NCI-H1694 (cell line): Measurements from ENCODE around the gene PICALM.
"Not testable (repeated sequence)": the region's sequence is repeated elsewhere in the genome, so short reads cannot be mapped to it uniquely, and the experiment has no call there.

Experiments
- DNase-seq: peaks from one replicate; lab custom pipeline; 2025; lab: John Stamatoyannopoulos, UW

The PICALM gene

DNA sequence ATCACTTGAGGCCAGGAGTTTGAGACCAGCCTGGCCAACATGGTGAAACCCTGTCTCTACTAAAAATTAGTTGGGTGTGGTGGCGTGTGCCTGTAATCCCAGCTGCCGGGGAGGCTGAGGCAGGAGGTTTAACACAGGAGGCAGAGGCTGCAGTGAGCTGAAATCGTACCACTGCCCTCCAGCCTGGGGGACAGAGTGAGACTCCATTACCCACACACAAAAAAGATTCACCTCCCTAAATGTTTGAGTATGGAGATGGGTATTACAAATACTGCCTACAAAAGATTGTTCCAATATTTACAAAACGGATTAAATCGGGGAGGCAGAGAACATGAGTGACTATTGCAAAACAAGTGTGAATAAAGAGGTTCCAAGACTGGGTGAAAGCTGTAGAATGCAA lies 98.3 kb downstream of the PICALM start:
- no peak for DNase-seq

- DNase-seq, result no peak
Measured at GRCh38 chr11:85967457-85967856, 101.4 kb downstream of the PICALM start.

DNA sequence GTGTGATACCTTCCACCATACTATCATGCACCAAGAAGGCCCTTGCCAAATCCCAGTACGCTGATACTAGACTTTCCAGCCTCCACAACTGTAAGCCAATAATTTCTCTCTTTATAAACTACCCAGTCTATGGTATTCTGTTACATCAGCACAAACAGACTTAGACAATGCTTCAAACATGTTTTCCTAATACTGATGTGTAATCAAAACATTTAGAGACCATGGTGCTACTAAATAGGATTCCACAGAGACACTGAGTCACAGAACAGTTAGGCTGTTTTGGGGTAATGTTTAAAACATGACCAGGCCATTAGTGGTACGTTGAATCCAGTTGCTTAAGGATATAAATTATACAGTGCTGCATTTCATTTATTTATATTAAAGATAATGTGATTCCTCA lies 103.7 kb downstream of the PICALM start:
- no peak for DNase-seq

DNA sequence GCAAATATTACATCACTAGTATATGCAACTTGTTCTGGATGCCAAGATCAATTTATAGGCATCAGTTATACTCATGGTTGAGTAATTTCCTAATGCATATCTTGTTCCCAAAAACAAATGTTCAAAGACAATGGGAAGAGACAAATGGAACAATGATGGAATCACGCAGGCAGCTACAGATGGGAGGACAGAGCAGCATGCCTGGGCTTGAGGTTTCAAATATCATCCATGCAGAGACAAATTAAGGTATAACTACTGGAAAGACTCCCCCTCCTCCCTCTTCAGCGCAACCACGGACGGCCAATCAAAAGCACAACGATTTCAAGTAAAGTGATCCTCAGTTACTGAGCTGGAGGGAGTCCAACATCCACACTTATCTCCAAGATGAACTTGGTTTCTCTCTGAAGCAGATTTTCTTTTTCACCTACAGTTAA lies 106.9 kb downstream of the PICALM start:
- no peak for DNase-seq

DNA sequence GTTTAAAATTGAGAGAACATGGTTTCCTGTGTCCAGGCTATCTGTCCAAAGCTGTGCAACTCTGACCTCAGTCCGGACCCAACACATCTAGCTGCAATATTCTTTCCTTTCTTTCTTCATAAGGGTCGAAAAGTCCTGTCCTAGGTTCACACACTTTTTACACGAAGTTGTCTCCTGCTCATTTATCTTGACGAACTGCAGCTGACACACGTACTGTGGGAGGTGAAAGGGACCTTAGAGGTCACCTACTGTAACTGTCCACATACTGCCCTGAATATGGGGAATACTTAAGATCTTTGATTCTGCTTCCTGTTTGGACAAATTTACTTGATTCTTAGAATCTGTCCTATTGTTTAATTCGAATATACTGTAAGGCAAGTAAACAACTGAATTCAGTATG lies 107.8 kb downstream of the PICALM start:
- DNase-seq, result no peak

DNA sequence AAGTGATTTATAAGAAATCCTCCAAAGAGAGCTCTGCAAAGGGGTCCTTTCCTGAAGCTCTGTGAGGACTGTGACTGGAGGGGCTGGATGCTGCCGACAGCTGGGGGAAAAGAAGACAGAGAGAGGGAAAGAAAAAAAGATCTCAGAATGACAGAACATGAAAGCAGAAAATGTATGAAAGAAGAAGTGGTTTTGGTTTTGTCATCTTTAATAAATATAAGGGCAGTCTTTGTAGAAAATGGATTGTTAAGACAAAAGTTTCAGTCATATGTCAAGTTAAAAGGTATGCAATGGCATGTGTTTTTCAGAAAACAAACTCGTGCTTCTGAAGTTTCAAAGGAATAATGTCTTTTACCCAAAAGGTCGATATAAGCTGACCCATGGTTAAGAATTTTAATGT lies 108.2 kb downstream of the PICALM start:
- no peak for DNase-seq

DNA sequence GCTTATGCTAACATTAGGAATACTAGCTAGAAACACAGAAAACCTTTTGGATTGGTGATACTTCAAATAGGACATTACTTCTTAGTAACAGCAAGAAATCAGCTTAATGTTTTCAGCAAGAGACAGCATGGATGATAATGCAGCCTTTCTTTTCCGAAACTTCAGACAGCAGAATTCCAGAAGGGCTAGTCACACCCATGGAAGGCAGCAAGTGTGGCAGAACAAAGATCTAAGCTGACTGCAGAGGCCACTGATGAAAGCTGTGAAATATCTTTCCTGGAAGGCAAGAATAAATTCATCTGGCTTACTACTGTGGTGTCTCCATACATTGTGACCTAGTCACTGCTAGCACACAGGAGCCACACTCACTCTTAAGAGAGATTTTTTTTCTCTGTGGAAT lies 113.4 kb downstream of the PICALM start:
- DNase-seq, result no peak

GRCh38 chr11:85953491-85954143 lies 115.3 kb downstream of the PICALM start:
- no peak for DNase-seq

DNA sequence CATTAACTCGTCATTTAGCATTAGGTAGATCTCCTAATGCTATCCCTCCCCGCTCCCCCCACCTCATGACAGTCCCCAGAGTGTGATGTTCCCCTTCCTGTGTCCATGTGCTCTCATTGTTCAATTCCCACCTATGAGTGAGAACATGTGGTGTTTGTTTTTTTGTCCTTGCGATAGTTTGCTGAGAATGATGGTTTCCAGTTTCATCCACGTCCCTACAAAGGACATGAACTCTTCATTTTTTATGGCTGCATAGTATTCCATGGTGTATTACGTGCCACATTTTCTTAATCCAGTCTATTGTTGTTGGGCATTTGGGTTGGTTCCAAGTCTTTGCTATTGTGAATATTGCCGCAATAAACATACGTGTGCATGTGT lies 116.8 kb downstream of the PICALM start:
- not testable (repeated sequence) for DNase-seq

DNA sequence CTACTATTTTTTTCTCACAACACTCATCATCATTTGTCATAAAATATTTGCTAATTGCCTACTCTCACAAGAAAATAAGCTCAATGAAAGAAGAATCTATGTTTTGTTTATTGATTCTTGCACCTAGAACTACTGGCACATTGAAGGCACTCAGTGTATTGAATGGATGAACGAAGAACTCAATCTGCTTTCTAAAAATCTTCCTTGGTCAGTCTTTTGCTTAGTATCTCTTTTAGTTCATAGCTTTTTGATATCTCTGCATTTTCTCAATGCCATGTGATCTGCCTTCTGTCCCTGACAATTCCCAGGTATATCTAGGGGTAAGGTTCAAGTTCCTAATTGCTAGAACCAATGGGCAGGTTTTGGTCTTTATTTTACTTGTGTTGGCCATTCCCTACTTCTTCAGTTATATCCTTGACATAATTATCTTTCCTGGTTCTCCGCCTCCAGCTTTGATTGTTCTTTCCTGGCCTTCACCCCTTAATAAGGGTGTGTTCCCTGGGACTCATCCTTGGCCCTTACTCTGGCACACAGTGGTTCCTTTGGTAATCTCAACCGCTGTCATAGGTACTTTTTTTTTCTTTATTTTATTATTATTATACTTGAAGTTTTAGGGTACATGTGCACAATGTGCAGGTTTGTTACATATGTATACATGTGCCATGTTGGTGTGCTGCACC lies 117.3 kb downstream of the PICALM start:
- no peak for DNase-seq

GRCh38 chr11:85951049-85951405 lies 117.9 kb downstream of the PICALM start:
- no peak for DNase-seq

GRCh38 chr11:85950317-85951048 lies 118.4 kb downstream of the PICALM start:
- DNase-seq, result no peak

- DNase-seq, result no peak
Measured at GRCh38 chr11:85949798-85950197, 119.1 kb downstream of the PICALM start.

- DNase-seq, result no peak
Measured at GRCh38 chr11:85948884-85949283, 120.0 kb downstream of the PICALM start.

DNA sequence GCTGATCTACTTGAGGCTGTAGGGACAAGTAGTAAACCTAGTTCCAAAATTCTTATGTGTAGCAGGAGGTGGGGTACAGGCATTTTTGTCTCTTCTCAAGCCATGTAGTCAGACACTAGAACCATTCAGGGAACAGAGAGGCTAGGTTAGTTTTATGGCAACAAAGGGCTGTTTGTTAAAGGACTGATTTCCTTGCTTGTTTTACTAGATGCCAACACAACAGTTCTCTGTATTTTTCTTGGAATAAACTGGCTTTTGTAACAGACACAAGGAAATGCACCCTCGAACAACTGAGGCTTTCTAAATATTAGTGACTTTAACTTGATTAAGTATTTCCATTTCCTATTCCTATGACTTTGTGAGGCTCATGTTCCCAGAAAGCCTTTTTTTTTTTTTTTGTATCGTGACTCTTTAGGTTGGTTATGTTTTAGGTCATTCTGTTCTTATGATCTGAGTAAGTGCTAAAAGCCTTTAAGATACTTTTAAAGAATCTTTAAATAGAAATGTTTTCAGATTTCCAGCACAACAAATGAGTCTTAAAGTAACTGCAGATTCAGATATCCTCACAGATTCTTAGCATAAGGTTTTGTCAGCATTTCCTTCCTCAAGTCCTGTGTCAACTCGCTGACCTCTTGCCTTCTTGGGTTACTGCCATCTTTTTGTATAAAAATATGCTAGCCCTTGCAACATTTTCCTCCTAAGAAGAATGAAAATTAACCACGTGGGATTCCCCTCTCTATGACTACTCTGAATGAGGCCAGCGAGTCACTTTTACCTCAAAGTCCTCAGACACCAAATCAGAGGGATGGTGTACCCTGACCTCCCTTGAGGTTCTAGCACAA lies 121.2 kb downstream of the PICALM start:
- DNase-seq, result no peak

- DNase-seq, result no peak
Measured at GRCh38 chr11:85946221-85946620, 122.7 kb downstream of the PICALM start.

GRCh38 chr11:85945788-85946187 lies 123.1 kb downstream of the PICALM start:
- no peak for DNase-seq

GRCh38 chr11:85945296-85945695 lies 123.6 kb downstream of the PICALM start:
- no peak for DNase-seq

DNA sequence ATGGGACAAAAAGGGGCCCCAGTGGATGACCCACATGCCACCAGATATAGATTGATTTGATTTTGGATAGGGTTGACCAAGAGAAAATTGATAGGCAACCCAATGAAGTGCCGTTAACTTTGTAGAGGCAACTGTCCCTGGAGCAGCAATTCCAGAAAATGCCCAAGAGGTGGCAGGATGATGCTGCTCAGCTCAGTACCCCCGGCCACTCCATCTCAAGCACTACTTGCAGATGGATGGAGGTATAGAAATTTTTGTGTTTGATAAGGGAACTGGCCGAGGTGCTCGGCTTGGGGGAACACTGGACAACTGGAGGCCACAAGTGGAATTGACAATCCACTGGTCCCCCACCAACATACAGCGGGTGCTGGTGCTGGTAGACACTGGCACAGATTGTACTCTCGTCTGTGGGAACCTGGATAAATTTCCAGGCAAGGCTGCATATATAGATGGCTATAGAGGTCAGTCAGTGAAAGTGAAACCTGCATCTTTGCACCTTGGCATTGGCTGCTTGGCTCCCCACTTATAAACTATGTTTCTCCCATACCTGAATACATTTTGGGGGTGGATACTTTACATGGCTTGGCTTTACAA lies 127.4 kb downstream of the PICALM start:
- DNase-seq, result peak; percentile 9

DNA sequence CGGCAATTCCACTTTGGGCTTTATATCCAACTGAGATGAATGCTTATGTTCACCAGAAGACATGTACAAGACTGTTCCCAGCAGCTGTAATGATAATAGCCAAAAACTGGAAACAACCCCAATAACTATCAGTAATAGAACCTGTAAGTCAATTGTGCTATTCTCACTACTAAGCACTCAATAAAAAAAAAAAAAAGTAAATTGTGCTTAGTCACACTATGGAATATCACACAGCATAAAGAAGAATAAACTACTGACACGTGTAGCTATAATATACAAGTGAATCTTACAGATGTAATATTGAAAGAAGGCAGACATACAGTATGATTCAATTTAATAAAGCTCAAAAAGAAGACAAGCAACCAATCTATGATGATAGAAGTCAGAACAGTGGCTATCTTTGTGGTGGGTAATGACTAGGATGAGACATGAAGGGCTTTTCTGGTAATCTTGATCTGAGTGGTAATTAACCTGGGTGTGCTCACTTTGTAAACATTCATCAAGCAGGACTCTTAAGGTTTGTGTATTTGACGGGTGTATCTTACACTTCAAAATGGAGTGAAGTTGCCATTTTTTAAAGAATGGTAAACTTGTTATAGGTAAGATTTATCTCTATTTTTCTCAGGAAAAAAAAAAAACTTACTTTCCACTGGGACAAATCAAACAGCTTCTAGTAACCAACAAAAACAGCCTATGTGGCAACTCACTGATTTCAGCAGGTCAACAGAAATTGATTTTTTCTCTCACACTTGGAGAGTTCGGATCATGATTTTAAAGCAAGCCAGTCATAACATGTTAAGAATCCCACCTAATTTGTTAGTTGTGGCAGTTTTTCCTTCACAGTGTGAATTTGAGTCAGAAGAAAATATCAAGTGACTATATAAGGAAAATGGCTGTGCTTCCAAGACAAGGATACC lies 129.5 kb downstream of the PICALM start:
- DNase-seq, result no peak

GRCh38 chr11:85937835-85938234 lies 131.0 kb downstream of the PICALM start:
- DNase-seq, result no peak
